ENCODE measurements around the gene NFE2L3.
"Not testable (repeated sequence)": the region's sequence is repeated elsewhere in the genome, so short reads cannot be mapped to it uniquely, and the experiment has no call there.

The NFE2L3 gene

GRCh38 chr7:26151096-26151495, 902 bp upstream of the NFE2L3 start:
- peak; percentile 34 for ATAC-seq (replicated peaks; ENCODE audit: extremely low read depth, poor library complexity, severe bottlenecking)
- Mint-ChIP-seq H3K27me3 (no peaks in the 10 kb centered on the region), H3K36me3 (ENCODE audit: insufficient read depth) (peaks cover 4% of the 10 kb centered on the region), H3K4me1 (peaks cover 47% of the 10 kb centered on the region), H3K4me3 (peak overlapping the region; percentile 82), H3K9me3 (no peaks in the 10 kb centered on the region), H3K27ac (ENCODE audit: low read depth) (peak overlapping the region; percentile 60)
- DNase-seq (ENCODE audit: low spot score in 2 of 2): no peak

GRCh38 chr7:26151650-26151952, 397 bp upstream of the NFE2L3 start:
- H3K4me1 Mint-ChIP-seq: peaks cover 52% of the 10 kb centered on the region
- DNase-seq (ENCODE audit: low spot score in 2 of 2) (no peak), ATAC-seq (replicated peaks; ENCODE audit: extremely low read depth, poor library complexity, severe bottlenecking) (no peak)
- peak overlapping the region; percentile 60 for H3K27ac Mint-ChIP-seq (ENCODE audit: low read depth)
- H3K9me3 Mint-ChIP-seq: no peaks in the 10 kb centered on the region
- no peaks in the 10 kb centered on the region for H3K27me3 Mint-ChIP-seq
- H3K36me3 Mint-ChIP-seq (ENCODE audit: insufficient read depth): peaks cover 4% of the 10 kb centered on the region
- peak overlapping the region; percentile 82 for H3K4me3 Mint-ChIP-seq

GRCh38 chr7:26152782-26153240, 813 bp downstream of the NFE2L3 start:
- H3K36me3 Mint-ChIP-seq (ENCODE audit: insufficient read depth); H3K9me3 Mint-ChIP-seq; H3K27me3 Mint-ChIP-seq; DNase-seq (ENCODE audit: low spot score in 2 of 2): not testable (repeated sequence)
- peak; percentile 22 for ATAC-seq (replicated peaks; ENCODE audit: extremely low read depth, poor library complexity, severe bottlenecking)
- Mint-ChIP-seq H3K4me3 (peak overlapping the region; percentile 82), H3K27ac (ENCODE audit: low read depth) (peak overlapping the region; percentile 86), H3K4me1 (peaks cover 54% of the 10 kb centered on the region)

DNA sequence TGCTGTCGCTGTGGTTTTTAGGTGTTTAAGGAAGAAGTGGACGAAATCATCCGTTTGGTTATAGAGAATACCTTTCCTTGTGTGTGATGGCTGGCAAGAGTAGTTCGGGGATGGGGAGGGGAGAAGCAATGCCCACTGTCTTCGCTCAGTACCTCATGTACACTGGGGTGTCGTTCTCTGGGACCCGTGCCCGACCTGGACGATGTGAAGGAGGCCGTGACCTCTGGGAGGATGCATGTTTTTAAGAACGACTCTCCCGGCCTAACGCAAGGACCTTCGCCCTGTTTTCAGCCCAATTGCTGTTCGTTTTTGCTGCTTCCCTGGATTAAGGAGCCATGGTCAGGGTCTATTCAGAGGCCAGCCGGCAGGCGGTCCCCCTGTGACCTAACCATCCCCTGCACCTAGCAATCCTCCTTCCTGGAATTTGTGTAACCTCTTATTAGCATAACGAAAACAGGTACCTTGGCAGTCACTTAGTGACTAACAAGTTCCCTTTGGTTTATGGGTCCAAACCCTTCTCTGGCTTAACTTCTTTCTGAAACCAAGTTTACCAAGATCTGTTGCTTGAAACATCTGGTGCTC, 1.3 kb downstream of the NFE2L3 start:
- DNase-seq (ENCODE audit: low spot score in 2 of 2) (no peak), ATAC-seq (replicated peaks; ENCODE audit: extremely low read depth, poor library complexity, severe bottlenecking) (no peak)
- Mint-ChIP-seq H3K36me3 (ENCODE audit: insufficient read depth) (peaks cover 5% of the 10 kb centered on the region), H3K27ac (ENCODE audit: low read depth) (peak overlapping the region; percentile 86), H3K4me1 (peaks cover 57% of the 10 kb centered on the region), H3K9me3 (no peaks in the 10 kb centered on the region), H3K4me3 (peak overlapping the region; percentile 82), H3K27me3 (no peaks in the 10 kb centered on the region)

GRCh38 chr7:26153823-26154783, 2.1 kb downstream of the NFE2L3 start:
- Mint-ChIP-seq H3K27ac (ENCODE audit: low read depth) (peak overlapping the region; percentile 86), H3K27me3 (no peaks in the 10 kb centered on the region), H3K4me3 (peak overlapping the region; percentile 82), H3K36me3 (ENCODE audit: insufficient read depth) (peaks cover 5% of the 10 kb centered on the region), H3K9me3 (no peaks in the 10 kb centered on the region), H3K4me1 (peaks cover 63% of the 10 kb centered on the region)
- no peak for DNase-seq (ENCODE audit: low spot score in 2 of 2)
- ATAC-seq (replicated peaks; ENCODE audit: extremely low read depth, poor library complexity, severe bottlenecking): no peak

DNA sequence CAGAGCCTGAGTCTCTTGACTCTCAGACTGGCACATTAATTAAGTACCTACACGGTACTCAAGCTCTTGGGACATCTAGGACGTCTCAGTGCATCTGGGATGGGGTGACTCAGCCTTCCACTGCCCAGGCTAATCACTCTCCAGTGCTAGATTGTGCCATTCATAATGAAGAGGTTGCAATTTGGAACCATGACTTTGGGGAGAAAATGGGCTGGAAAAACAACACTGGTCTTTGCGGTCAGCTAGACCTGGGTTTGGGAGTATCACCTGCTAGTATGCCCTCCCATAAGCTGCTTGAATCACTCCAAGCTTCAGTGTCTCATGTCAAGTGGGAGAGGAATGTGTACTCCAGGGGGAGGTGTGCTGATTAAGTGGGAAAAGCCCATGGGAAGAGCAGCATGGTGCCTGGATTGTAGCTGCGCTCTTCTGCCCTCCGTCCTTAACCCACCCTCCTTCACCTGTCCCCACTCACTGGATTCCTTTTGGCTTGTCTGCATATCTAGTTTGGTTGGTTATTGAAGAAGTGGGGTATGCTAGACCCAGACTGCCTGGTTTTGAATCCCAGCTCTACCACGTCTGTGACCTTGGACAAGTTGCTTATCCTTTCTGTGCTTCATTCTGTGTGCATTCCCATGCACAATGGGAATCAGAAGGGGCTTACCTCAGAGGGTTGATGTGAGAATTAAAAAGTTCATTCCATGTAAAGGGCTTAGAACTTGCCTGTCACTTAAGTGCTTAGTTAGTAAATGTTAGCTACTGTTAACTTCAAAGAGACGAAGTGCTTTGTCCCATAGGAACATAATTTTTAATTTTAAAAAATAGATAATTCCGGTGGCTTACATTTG, 3.8 kb downstream of the NFE2L3 start:
- H3K36me3 Mint-ChIP-seq (ENCODE audit: insufficient read depth): peaks cover 9% of the 10 kb centered on the region
- H3K9me3 Mint-ChIP-seq: no peaks in the 10 kb centered on the region
- DNase-seq (ENCODE audit: low spot score in 2 of 2) (no peak), ATAC-seq (replicated peaks; ENCODE audit: extremely low read depth, poor library complexity, severe bottlenecking) (no peak)
- H3K27ac Mint-ChIP-seq (ENCODE audit: low read depth): peak overlapping the region; percentile 86
- no peaks in the 10 kb centered on the region for H3K27me3 Mint-ChIP-seq
- H3K4me3 Mint-ChIP-seq: peak overlapping the region; percentile 54
- peaks cover 62% of the 10 kb centered on the region for H3K4me1 Mint-ChIP-seq

GRCh38 chr7:26156451-26157420, 4.7 kb downstream of the NFE2L3 start:
- Mint-ChIP-seq H3K27ac (ENCODE audit: low read depth) (peak overlapping the region; percentile 86), H3K27me3 (no peaks in the 10 kb centered on the region), H3K4me3 (peak overlapping the region; percentile 54), H3K9me3 (no peaks in the 10 kb centered on the region), H3K36me3 (ENCODE audit: insufficient read depth) (peaks cover 9% of the 10 kb centered on the region), H3K4me1 (peaks cover 53% of the 10 kb centered on the region)
- ATAC-seq (replicated peaks; ENCODE audit: extremely low read depth, poor library complexity, severe bottlenecking) (peak; percentile 70), DNase-seq (ENCODE audit: low spot score in 2 of 2) (peak in 1 of 2 donors; percentile 23)

DNA sequence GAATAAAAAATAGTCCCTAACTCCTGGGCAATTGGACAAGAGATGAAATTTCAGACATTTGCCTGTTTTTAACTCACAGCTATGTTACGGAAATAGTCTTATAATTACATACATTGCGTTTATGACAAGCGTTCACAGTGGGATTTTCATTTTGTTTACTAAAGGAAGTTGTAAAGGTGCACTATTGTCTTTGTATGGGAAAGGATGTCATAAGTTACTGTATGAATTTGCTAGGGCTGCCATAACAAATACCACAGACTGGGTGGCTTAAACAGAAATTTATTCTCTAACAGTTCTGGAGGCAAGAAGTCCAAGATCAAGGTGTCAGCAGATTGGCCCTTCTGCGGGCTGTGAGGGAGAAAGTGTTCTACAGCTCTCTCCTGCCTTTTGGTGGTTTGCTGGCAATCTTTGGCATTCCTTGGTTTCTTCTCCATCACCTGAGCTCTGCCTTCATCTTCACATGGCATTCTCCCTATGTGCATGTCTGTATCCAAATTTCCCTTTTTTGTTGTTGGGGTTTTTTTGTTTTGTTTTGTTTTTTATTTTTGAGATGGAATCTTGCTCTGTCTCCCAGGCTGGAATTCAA, 5.6 kb downstream of the NFE2L3 start:
- H3K4me1 Mint-ChIP-seq: peaks cover 50% of the 10 kb centered on the region
- no peak overlapping the region for H3K4me3 Mint-ChIP-seq
- no peak for DNase-seq (ENCODE audit: low spot score in 2 of 2)
- H3K36me3 Mint-ChIP-seq (ENCODE audit: insufficient read depth): peaks cover 9% of the 10 kb centered on the region
- H3K9me3 Mint-ChIP-seq: no peaks in the 10 kb centered on the region
- no peak for ATAC-seq (replicated peaks; ENCODE audit: extremely low read depth, poor library complexity, severe bottlenecking)
- H3K27ac Mint-ChIP-seq (ENCODE audit: low read depth): peak overlapping the region; percentile 86
- H3K27me3 Mint-ChIP-seq: no peaks in the 10 kb centered on the region

- H3K4me1 Mint-ChIP-seq: peaks cover 36% of the 10 kb centered on the region
- ATAC-seq (replicated peaks; ENCODE audit: extremely low read depth, poor library complexity, severe bottlenecking) (no peak), DNase-seq (ENCODE audit: low spot score in 2 of 2) (no peak)
- no peaks in the 10 kb centered on the region for H3K9me3 Mint-ChIP-seq
- H3K36me3 Mint-ChIP-seq (ENCODE audit: insufficient read depth): peaks cover 5% of the 10 kb centered on the region
- no peak overlapping the region for H3K4me3 Mint-ChIP-seq
- H3K27me3 Mint-ChIP-seq: no peaks in the 10 kb centered on the region
- H3K27ac Mint-ChIP-seq (ENCODE audit: low read depth): peak overlapping the region; percentile 16
These were observed 7.2 kb downstream of the NFE2L3 start for GRCh38 chr7:26159243-26159642.

DNA sequence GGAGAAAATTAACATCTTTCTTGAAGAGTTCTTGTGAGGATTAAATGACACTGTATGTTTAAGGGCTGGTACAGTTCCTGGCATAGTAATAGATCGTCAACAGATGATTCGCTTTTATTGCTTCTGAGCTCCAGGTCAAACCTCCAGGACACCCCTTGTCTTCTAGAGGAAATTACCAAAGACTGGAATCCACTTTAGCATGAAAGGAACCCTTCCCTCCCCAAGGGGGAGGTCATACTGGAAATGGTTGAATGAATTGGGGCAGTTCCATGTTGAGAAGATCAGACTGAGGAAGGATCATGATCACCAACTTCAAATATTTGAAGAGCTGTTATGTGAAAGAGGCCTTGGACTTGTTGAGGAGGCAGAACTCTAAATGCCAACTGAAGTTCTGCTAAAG, 8.9 kb downstream of the NFE2L3 start:
- DNase-seq (ENCODE audit: low spot score in 2 of 2) (no peak), ATAC-seq (replicated peaks; ENCODE audit: extremely low read depth, poor library complexity, severe bottlenecking) (no peak)
- Mint-ChIP-seq H3K9me3 (no peaks in the 10 kb centered on the region), H3K27me3 (no peaks in the 10 kb centered on the region), H3K36me3 (ENCODE audit: insufficient read depth) (peaks cover 5% of the 10 kb centered on the region), H3K4me1 (peaks cover 22% of the 10 kb centered on the region), H3K27ac (ENCODE audit: low read depth) (no peak overlapping the region), H3K4me3 (no peak overlapping the region)

DNA sequence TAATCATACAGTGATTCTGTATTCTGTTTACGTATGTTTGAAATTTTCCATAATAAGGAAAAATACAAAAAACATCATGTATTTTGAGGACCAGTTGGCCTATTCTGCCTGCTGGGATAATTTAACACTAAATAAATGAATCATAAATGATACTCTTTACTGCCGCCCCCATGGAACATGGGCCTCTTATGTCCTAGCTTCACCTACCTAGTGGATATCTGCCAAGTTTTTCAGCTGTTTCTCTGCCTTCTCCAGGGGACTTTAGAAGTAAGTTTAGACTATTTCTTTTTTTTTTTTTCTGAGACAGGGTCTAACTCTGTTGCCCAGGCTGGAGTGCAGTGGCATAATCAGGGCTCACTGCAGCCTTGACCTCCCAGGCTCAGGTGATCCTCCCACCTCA, 10.4 kb downstream of the NFE2L3 start:
- H3K9me3 Mint-ChIP-seq: no peaks in the 10 kb centered on the region
- no peaks in the 10 kb centered on the region for H3K27me3 Mint-ChIP-seq
- peaks cover 5% of the 10 kb centered on the region for H3K36me3 Mint-ChIP-seq (ENCODE audit: insufficient read depth)
- peaks cover 29% of the 10 kb centered on the region for H3K4me1 Mint-ChIP-seq
- ATAC-seq (replicated peaks; ENCODE audit: extremely low read depth, poor library complexity, severe bottlenecking) (no peak), DNase-seq (ENCODE audit: low spot score in 2 of 2) (no peak)
- no peak overlapping the region for H3K4me3 Mint-ChIP-seq
- H3K27ac Mint-ChIP-seq (ENCODE audit: low read depth): no peak overlapping the region
